ENCODE data around the gene THUMPD3. TPM values are rescaled to one million over a fixed set of nuclear protein-coding genes. Genes with fewer than 3 reads are reported as not detected.

The THUMPD3 gene
- total RNA-seq, 2 donors from 2014 or later = 42.8 to 48.7 TPM

Other genes with a start within 250 kb of the THUMPD3 start
- gene SRGAP3, start 113.4 kb upstream of the THUMPD3 start, total RNA-seq = 1 to 10 TPM; 2.5 to 3.6 TPM
- 10 to 100 TPM; 53.3 to 74.6 TPM for gene SETD5, start 34.6 kb downstream of the THUMPD3 start, total RNA-seq
- gene LHFPL4, start 190.8 kb downstream of the THUMPD3 start, total RNA-seq = not detected

All from left cardiac atrium (tissue), 2 donors.